Kasumi-1 (cell line): ENCODE measurements around the gene CAPNS1.

Experiments used
- DNase-seq, 2 experiments: peaks; one replicate each; lab custom pipeline; 2025; lab: John Stamatoyannopoulos, UW

The CAPNS1 gene

GRCh38 chr19:36139473-36140303 is at the start of gene CAPNS1:
Gene CAPNS1 (plus strand): TSS chr19:36140066. CDS start chr19:36141012, 946 bp downstream.
- DNase-seq: peak; percentile 79 to 90

- no peak for DNase-seq
Measured at GRCh38 chr19:36090910-36091695, 48.8 kb upstream of the CAPNS1 start.

GRCh38 chr19:36092566-36092965 is 47.3 kb upstream of the CAPNS1 start:
- DNase-seq: no peak

GRCh38 chr19:36093146-36093662 is 46.7 kb upstream of the CAPNS1 start:
- DNase-seq: no peak

- no peak for DNase-seq
Measured at GRCh38 chr19:36093687-36094086, 46.2 kb upstream of the CAPNS1 start.

GRCh38 chr19:36097036-36097435 is 42.8 kb upstream of the CAPNS1 start:
- DNase-seq: no peak

- DNase-seq: no peak
Measured at GRCh38 chr19:36099166-36099785, 40.6 kb upstream of the CAPNS1 start.

- no peak for DNase-seq
Measured at GRCh38 chr19:36100476-36100875, 39.4 kb upstream of the CAPNS1 start.

GRCh38 chr19:36101550-36102327 is 38.1 kb upstream of the CAPNS1 start:
- DNase-seq: no peak

GRCh38 chr19:36103040-36103626 is 36.7 kb upstream of the CAPNS1 start:
- DNase-seq: no peak

- DNase-seq: no peak
Measured at GRCh38 chr19:36103842-36104552, 35.9 kb upstream of the CAPNS1 start.

- no peak for DNase-seq
Measured at GRCh38 chr19:36106441-36106840, 33.4 kb upstream of the CAPNS1 start.

- no peak for DNase-seq
Measured at GRCh38 chr19:36106991-36107390, 32.9 kb upstream of the CAPNS1 start.

GRCh38 chr19:36108684-36109083 is 31.2 kb upstream of the CAPNS1 start:
- DNase-seq: no peak

GRCh38 chr19:36110487-36111199 is 29.2 kb upstream of the CAPNS1 start, which contains the start of gene OVOL3:
Gene OVOL3 (plus strand): TSS chr19:36111143. CDS start chr19:36111203, 60 bp downstream.
- no peak for DNase-seq

- DNase-seq: no peak
Measured at GRCh38 chr19:36111200-36111539, 28.7 kb upstream of the CAPNS1 start.

- no peak for DNase-seq
Measured at GRCh38 chr19:36112678-36113077, 27.2 kb upstream of the CAPNS1 start.

GRCh38 chr19:36113425-36113824 is 26.4 kb upstream of the CAPNS1 start:
- DNase-seq: no peak

- no peak for DNase-seq
Measured at GRCh38 chr19:36113894-36114720, 25.8 kb upstream of the CAPNS1 start.
